ENCODE measurements around the gene CPT1B. TPM values are rescaled to one million over a fixed set of nuclear protein-coding genes. Genes with fewer than 3 reads are reported as not detected.

Gene CPT1B
- total RNA-seq, 4 donors from 2014 or later: 5.0 to 19.6 (median 14.6) TPM

GRCh38 chr22:50576806-50577696 is 1.2 kb downstream of the CPT1B start:
- H3K27me3 ChIP-seq: peaks cover 0 to 8% (median 0%) of the 10 kb centered on the region in 4 donors
- no peak for TF ChIP-seq EP300 (IDR thresholded peaks at IDR 0.05)
- TF ChIP-seq POLR2A (IDR thresholded peaks at IDR 0.05; ENCODE audit: low read depth): no peak
- TF ChIP-seq POLR2AphosphoS5 (IDR thresholded peaks at IDR 0.05): no peak
- TF ChIP-seq CTCF (IDR thresholded peaks at IDR 0.05): no peak
- peak overlapping the region; percentile 36 to 60 (median 51) for H3K4me3 ChIP-seq
- intact Hi-C loops (cut with DNase I): no loop called here
- H3K36me3 ChIP-seq: peaks cover 0 to 57% (median 40%) of the 10 kb centered on the region in 4 donors
- H3K4me1 ChIP-seq: peaks cover 30 to 49% (median 41%) of the 10 kb centered on the region in 4 donors
- DNase-seq (ENCODE audit: extremely low spot score): no peak
- H3K27ac ChIP-seq (replicated peaks in 1 of 4): no peak overlapping the region
- 87% methylated on average over 15 of the region's 18 CpGs for WGBS
- no peaks in the 10 kb centered on the region for H3K9me3 ChIP-seq

- intact Hi-C loops (cut with DNase I): no loop called here
- WGBS: 53% methylated on average over 3 of the region's 5 CpGs
- DNase-seq (ENCODE audit: extremely low spot score): no peak
These were observed 2.2 kb downstream of the CPT1B start for GRCh38 chr22:50576070-50576469.

GRCh38 chr22:50575426-50575941 is 2.7 kb downstream of the CPT1B start:
- Histone ChIP-seq H3K4me1 (peaks cover 20 to 35% (median 27%) of the 10 kb centered on the region in 4 donors), H3K36me3 (peaks cover 7 to 63% (median 47%) of the 10 kb centered on the region in 4 donors), H3K27me3 (peaks cover 0 to 8% (median 0%) of the 10 kb centered on the region in 4 donors), H3K9me3 (no peaks in the 10 kb centered on the region), H3K4me3 (no peak overlapping the region), H3K27ac (replicated peaks in 1 of 4) (no peak overlapping the region)
- DNase-seq (ENCODE audit: extremely low spot score): no peak
- WGBS: 88% methylated on average over 4 of the region's 8 CpGs
- intact Hi-C loops (cut with DNase I): no loop called here
- TF ChIP-seq CTCF (IDR thresholded peaks at IDR 0.05) (no peak), POLR2AphosphoS5 (IDR thresholded peaks at IDR 0.05) (no peak), POLR2A (IDR thresholded peaks at IDR 0.05; ENCODE audit: low read depth) (no peak), EP300 (IDR thresholded peaks at IDR 0.05) (no peak)

More at GRCh38 chr22:50576070-50576469, 2.2 kb downstream of the CPT1B start:
- TF ChIP-seq POLR2A (IDR thresholded peaks at IDR 0.05; ENCODE audit: low read depth) (no peak), CTCF (IDR thresholded peaks at IDR 0.05) (peak in 1 of 3 experiments; percentile 9), POLR2AphosphoS5 (IDR thresholded peaks at IDR 0.05) (no peak), EP300 (IDR thresholded peaks at IDR 0.05) (no peak)
- Histone ChIP-seq H3K4me3 (no peak overlapping the region), H3K9me3 (no peaks in the 10 kb centered on the region), H3K36me3 (peaks cover 7 to 63% (median 47%) of the 10 kb centered on the region in 4 donors), H3K27ac (replicated peaks in 1 of 4) (no peak overlapping the region), H3K27me3 (peaks cover 0 to 8% (median 0%) of the 10 kb centered on the region in 4 donors), H3K4me1 (peaks cover 20 to 40% (median 31%) of the 10 kb centered on the region in 4 donors)

GRCh38 chr22:50574383-50574755 is 3.9 kb downstream of the CPT1B start:
- intact Hi-C loops (cut with DNase I): no loop called here
- no peak for DNase-seq (ENCODE audit: extremely low spot score)
- H3K27me3 ChIP-seq: peaks cover 0 to 8% (median 0%) of the 10 kb centered on the region in 4 donors
- H3K27ac ChIP-seq (replicated peaks in 1 of 4): no peak overlapping the region
- no peak overlapping the region for H3K4me3 ChIP-seq
- WGBS: 90% methylated on average over 10 of the region's 11 CpGs
- no peak for TF ChIP-seq POLR2AphosphoS5 (IDR thresholded peaks at IDR 0.05)
- TF ChIP-seq CTCF (IDR thresholded peaks at IDR 0.05): no peak
- no peak for TF ChIP-seq EP300 (IDR thresholded peaks at IDR 0.05)
- peaks cover 20 to 24% (median 24%) of the 10 kb centered on the region in 4 donors for H3K4me1 ChIP-seq
- H3K36me3 ChIP-seq: peaks cover 7 to 69% (median 47%) of the 10 kb centered on the region in 4 donors
- H3K9me3 ChIP-seq: no peaks in the 10 kb centered on the region

Measured in esophagus muscularis mucosa (tissue), 4 donors.